WTC11 (cell line): ENCODE data around the gene LACC1. TPM values are rescaled to one million over a fixed set of nuclear protein-coding genes. Genes with fewer than 3 reads are reported as not detected.

Experiments used
- ATAC-seq: fragments of 200-7000 bp; cut with Tn5 transposase; 2 replicates; pipeline ENCODE4 v1.10.0; 2021; ENCODE audit warnings: mild to moderate bottlenecking, moderate library complexity
- CTCF ChIA-PET: fragments of 300-600 bp; sonication (Branson Sonifier 250); formaldehyde crosslinking; loops from one replicate; lab custom pipeline; 2021; ENCODE audit warnings: antibody characterized with exemption; lab: Charles Lee
- POLR2A ChIA-PET: fragments of 350-600 bp; sonication (Branson Sonifier 250); formaldehyde crosslinking; loops from one replicate; lab custom pipeline; 2021; ENCODE audit warnings: antibody characterized with exemption; lab: Charles Lee
- DNase-seq: peaks from one replicate; pipeline ENCODE4 v3.0.0; 2021; ENCODE audit warnings: low spot score
- H3K27ac Mint-ChIP-seq: 2 replicates; pipeline ENCODE4 v1.8.0; 2021; ENCODE audit warnings: mixed read lengths
- H3K27me3 Mint-ChIP-seq: 2 replicates; pipeline ENCODE4 v1.8.0; 2021; ENCODE audit warnings: low read depth, mild to moderate bottlenecking, moderate library complexity, mixed read lengths
- H3K36me3 Mint-ChIP-seq: 2 replicates; pipeline ENCODE4 v1.8.0; 2021; ENCODE audit warnings: mixed read lengths
- H3K4me1 Mint-ChIP-seq: 2 replicates; pipeline ENCODE4 v1.8.0; 2022; ENCODE audit warnings: mixed read lengths
- H3K4me3 Mint-ChIP-seq: 2 replicates; pipeline ENCODE4 v1.8.0; 2021; ENCODE audit warnings: mild to moderate bottlenecking, moderate library complexity, mixed read lengths
- H3K9me3 Mint-ChIP-seq: 2 replicates; pipeline ENCODE4 v1.8.0; 2021; ENCODE audit warnings: mixed read lengths
- CREB1 ChIP-seq: sonication (generic); formaldehyde crosslinking; IDR thresholded peaks from 2 replicates; pipeline ENCODE4 v1.8.0; 2023; ENCODE audit warnings: mild to moderate bottlenecking, missing genetic modification reagents
- CREM ChIP-seq: sonication (generic); formaldehyde crosslinking; IDR thresholded peaks from 2 replicates; pipeline ENCODE4 v1.8.1; 2022; ENCODE audit warnings: mild to moderate bottlenecking, missing genetic modification reagents, moderate library complexity
- EMX1 ChIP-seq: fragments of 250-450 bp; sonication (Bioruptor Pico); IDR thresholded peaks from 2 replicates; pipeline ENCODE4 v1.8.0; 2021; ENCODE audit warnings: mild to moderate bottlenecking
- ESRRA ChIP-seq: sonication (generic); formaldehyde crosslinking; IDR thresholded peaks from 2 replicates; pipeline ENCODE4 v1.8.1; 2022; ENCODE audit warnings: mild to moderate bottlenecking, missing genetic modification reagents, borderline replicate concordance
- FOXJ3 ChIP-seq: sonication (generic); formaldehyde crosslinking; IDR thresholded peaks from 2 replicates; pipeline ENCODE4 v1.9.0; 2021; ENCODE audit warnings: missing genetic modification reagents, mild to moderate bottlenecking, borderline replicate concordance
- FOXP1 ChIP-seq: sonication (generic); formaldehyde crosslinking; IDR thresholded peaks from 2 replicates; pipeline ENCODE4 v1.8.0; 2022; ENCODE audit warnings: missing genetic modification reagents, mild to moderate bottlenecking, moderate library complexity, borderline replicate concordance
- GABPB1 ChIP-seq: sonication (generic); formaldehyde crosslinking; IDR thresholded peaks from 2 replicates; pipeline ENCODE4 v1.8.1; 2023; ENCODE audit warnings: mild to moderate bottlenecking, missing genetic modification reagents
- HMGA2 ChIP-seq: fragments of 250-450 bp; sonication (Bioruptor Pico); IDR thresholded peaks from 2 replicates; pipeline ENCODE4 v1.4.0; 2021; ENCODE audit warnings: mild to moderate bottlenecking, moderate library complexity
- JAZF1 ChIP-seq: fragments of 250-450 bp; sonication (Bioruptor Pico); IDR thresholded peaks from 2 replicates; pipeline ENCODE4 v1.9.0; 2021; ENCODE audit warnings: moderate library complexity, mild to moderate bottlenecking, inconsistent platforms
- JUN ChIP-seq: sonication (generic); formaldehyde crosslinking; IDR thresholded peaks from 2 replicates; pipeline ENCODE4 v1.8.0; 2023; ENCODE audit warnings: mild to moderate bottlenecking, missing genetic modification reagents
- NR3C1 ChIP-seq: sonication (generic); formaldehyde crosslinking; conservative IDR thresholded peaks from 2 replicates; pipeline ENCODE4 v1.8.1; 2023; ENCODE audit warnings: low read depth, mild to moderate bottlenecking, missing genetic modification reagents
- TCF7 ChIP-seq: sonication (generic); formaldehyde crosslinking; IDR thresholded peaks from 2 replicates; pipeline ENCODE4 v1.8.0; 2022; ENCODE audit warnings: mild to moderate bottlenecking, low read depth, missing genetic modification reagents, moderate library complexity
- TEAD1 ChIP-seq: sonication (generic); formaldehyde crosslinking; IDR thresholded peaks from 2 replicates; pipeline ENCODE4 v1.8.0; 2022; ENCODE audit warnings: mild to moderate bottlenecking, missing genetic modification reagents
- TP53 ChIP-seq: sonication (generic); formaldehyde crosslinking; IDR thresholded peaks from 2 replicates; pipeline ENCODE4 v1.8.1; 2023; ENCODE audit warnings: mild to moderate bottlenecking, missing genetic modification reagents
- total RNA-seq: library from RNA; stranded (reverse); gene quantifications from 3 replicates; pipeline ENCODE4 v1.2.3, GENCODE V29; 2021
- TF ChIP-seq, protein P1 (sequence below): fragments of 200-600 bp; IDR thresholded peaks from 2 replicates; pipeline ENCODE4 v1.8.0; 2022; ENCODE audit warnings: antibody characterized with exemption
- TF ChIP-seq, protein P2 (sequence below): sonication (generic); formaldehyde crosslinking; IDR thresholded peaks from 2 replicates; pipeline ENCODE4 v1.8.1; 2023; ENCODE audit warnings: mild to moderate bottlenecking, missing genetic modification reagents
- TF ChIP-seq, protein P3 (sequence below): sonication (generic); formaldehyde crosslinking; IDR thresholded peaks from 2 replicates; pipeline ENCODE4 v1.8.1; 2022; ENCODE audit warnings: low read depth, mild to moderate bottlenecking, moderate library complexity, missing genetic modification reagents, borderline replicate concordance
- TF ChIP-seq, protein P4 (sequence below): fragments of 250-450 bp; sonication (Bioruptor Pico); IDR thresholded peaks from 2 replicates; pipeline ENCODE4 v1.9.0; 2021; ENCODE audit warnings: mild to moderate bottlenecking, borderline replicate concordance
- TF ChIP-seq, protein P5 (sequence below): sonication (generic); formaldehyde crosslinking; IDR thresholded peaks from 2 replicates; pipeline ENCODE4 v1.8.1; 2023; ENCODE audit warnings: mild to moderate bottlenecking, missing genetic modification reagents, moderate library complexity
- TF ChIP-seq, protein P6 (sequence below): fragments of 250-450 bp; sonication (Bioruptor Pico); IDR thresholded peaks from 2 replicates; pipeline ENCODE4 v1.9.0; 2021; ENCODE audit warnings: moderate library complexity, mild to moderate bottlenecking, inconsistent platforms, borderline replicate concordance
- TF ChIP-seq, protein P7 (sequence below): sonication (generic); formaldehyde crosslinking; IDR thresholded peaks from 2 replicates; pipeline ENCODE4 v1.8.0; 2023; ENCODE audit warnings: missing genetic modification reagents

LACC1 gene
- total RNA-seq, 1 experiment from 2014 or later, result 5.5 TPM

DNA sequence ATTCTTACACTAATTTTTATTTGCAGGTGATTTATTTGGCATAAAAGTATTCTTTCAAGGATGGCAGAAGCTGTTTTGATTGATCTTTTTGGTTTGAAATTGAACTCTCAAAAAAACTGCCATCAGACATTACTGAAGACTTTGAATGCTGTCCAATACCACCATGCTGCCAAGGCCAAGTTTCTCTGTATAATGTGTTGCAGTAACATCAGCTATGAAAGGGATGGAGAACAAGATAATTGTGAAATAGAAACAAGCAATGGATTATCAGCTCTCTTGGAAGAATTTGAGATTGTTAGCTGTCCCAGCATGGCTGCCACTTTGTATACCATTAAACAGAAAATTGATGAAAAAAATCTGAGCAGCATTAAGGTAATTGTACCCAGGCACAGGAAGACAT is 1.2 kb downstream of the LACC1 start:
- DNase-seq, result no peak
- TF ChIP-seq JUN (no peak), CREB1 (CRISPR knock-in tag) (no peak), HMGA2 (CRISPR knock-in tag) (no peak), FOXJ3 (no peak), TCF7 (no peak), TEAD1 (CRISPR knock-in tag) (no peak), EMX1 (CRISPR knock-in tag) (no peak), TP53 (no peak)
- TF ChIP-seq, protein P1, sequence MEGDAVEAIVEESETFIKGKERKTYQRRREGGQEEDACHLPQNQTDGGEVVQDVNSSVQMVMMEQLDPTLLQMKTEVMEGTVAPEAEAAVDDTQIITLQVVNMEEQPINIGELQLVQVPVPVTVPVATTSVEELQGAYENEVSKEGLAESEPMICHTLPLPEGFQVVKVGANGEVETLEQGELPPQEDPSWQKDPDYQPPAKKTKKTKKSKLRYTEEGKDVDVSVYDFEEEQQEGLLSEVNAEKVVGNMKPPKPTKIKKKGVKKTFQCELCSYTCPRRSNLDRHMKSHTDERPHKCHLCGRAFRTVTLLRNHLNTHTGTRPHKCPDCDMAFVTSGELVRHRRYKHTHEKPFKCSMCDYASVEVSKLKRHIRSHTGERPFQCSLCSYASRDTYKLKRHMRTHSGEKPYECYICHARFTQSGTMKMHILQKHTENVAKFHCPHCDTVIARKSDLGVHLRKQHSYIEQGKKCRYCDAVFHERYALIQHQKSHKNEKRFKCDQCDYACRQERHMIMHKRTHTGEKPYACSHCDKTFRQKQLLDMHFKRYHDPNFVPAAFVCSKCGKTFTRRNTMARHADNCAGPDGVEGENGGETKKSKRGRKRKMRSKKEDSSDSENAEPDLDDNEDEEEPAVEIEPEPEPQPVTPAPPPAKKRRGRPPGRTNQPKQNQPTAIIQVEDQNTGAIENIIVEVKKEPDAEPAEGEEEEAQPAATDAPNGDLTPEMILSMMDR, result no peak
- TF ChIP-seq, protein P2, sequence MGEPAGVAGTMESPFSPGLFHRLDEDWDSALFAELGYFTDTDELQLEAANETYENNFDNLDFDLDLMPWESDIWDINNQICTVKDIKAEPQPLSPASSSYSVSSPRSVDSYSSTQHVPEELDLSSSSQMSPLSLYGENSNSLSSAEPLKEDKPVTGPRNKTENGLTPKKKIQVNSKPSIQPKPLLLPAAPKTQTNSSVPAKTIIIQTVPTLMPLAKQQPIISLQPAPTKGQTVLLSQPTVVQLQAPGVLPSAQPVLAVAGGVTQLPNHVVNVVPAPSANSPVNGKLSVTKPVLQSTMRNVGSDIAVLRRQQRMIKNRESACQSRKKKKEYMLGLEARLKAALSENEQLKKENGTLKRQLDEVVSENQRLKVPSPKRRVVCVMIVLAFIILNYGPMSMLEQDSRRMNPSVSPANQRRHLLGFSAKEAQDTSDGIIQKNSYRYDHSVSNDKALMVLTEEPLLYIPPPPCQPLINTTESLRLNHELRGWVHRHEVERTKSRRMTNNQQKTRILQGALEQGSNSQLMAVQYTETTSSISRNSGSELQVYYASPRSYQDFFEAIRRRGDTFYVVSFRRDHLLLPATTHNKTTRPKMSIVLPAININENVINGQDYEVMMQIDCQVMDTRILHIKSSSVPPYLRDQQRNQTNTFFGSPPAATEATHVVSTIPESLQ, result no peak
- TF ChIP-seq, protein P3, sequence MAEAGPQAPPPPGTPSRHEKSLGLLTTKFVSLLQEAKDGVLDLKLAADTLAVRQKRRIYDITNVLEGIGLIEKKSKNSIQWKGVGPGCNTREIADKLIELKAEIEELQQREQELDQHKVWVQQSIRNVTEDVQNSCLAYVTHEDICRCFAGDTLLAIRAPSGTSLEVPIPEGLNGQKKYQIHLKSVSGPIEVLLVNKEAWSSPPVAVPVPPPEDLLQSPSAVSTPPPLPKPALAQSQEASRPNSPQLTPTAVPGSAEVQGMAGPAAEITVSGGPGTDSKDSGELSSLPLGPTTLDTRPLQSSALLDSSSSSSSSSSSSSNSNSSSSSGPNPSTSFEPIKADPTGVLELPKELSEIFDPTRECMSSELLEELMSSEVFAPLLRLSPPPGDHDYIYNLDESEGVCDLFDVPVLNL, result no peak
- TF ChIP-seq, protein P4, sequence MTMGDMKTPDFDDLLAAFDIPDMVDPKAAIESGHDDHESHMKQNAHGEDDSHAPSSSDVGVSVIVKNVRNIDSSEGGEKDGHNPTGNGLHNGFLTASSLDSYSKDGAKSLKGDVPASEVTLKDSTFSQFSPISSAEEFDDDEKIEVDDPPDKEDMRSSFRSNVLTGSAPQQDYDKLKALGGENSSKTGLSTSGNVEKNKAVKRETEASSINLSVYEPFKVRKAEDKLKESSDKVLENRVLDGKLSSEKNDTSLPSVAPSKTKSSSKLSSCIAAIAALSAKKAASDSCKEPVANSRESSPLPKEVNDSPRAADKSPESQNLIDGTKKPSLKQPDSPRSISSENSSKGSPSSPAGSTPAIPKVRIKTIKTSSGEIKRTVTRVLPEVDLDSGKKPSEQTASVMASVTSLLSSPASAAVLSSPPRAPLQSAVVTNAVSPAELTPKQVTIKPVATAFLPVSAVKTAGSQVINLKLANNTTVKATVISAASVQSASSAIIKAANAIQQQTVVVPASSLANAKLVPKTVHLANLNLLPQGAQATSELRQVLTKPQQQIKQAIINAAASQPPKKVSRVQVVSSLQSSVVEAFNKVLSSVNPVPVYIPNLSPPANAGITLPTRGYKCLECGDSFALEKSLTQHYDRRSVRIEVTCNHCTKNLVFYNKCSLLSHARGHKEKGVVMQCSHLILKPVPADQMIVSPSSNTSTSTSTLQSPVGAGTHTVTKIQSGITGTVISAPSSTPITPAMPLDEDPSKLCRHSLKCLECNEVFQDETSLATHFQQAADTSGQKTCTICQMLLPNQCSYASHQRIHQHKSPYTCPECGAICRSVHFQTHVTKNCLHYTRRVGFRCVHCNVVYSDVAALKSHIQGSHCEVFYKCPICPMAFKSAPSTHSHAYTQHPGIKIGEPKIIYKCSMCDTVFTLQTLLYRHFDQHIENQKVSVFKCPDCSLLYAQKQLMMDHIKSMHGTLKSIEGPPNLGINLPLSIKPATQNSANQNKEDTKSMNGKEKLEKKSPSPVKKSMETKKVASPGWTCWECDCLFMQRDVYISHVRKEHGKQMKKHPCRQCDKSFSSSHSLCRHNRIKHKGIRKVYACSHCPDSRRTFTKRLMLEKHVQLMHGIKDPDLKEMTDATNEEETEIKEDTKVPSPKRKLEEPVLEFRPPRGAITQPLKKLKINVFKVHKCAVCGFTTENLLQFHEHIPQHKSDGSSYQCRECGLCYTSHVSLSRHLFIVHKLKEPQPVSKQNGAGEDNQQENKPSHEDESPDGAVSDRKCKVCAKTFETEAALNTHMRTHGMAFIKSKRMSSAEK (CRISPR knock-in tag), result no peak
- TF ChIP-seq, all 79 proteins: peak for 0
- no peak overlapping the region for H3K27ac Mint-ChIP-seq
- H3K4me3 Mint-ChIP-seq, result no peak overlapping the region
- ChIA-PET POLR2A (no interaction called here), CTCF (interaction anchor here (1.4 kb wide), 1 partner anchor 14 kb away, joined by 3 read pairs; no protein-coding TSS in a partner anchor)
- H3K4me1 Mint-ChIP-seq, result peaks cover 41% of the 10 kb centered on the region
- H3K9me3 Mint-ChIP-seq, result no peaks in the 10 kb centered on the region; the same call in 1 of the 2 replicates
- ATAC-seq, result no peak
- peaks cover 22% of the 10 kb centered on the region for H3K27me3 Mint-ChIP-seq
- no peaks in the 10 kb centered on the region for H3K36me3 Mint-ChIP-seq

DNA sequence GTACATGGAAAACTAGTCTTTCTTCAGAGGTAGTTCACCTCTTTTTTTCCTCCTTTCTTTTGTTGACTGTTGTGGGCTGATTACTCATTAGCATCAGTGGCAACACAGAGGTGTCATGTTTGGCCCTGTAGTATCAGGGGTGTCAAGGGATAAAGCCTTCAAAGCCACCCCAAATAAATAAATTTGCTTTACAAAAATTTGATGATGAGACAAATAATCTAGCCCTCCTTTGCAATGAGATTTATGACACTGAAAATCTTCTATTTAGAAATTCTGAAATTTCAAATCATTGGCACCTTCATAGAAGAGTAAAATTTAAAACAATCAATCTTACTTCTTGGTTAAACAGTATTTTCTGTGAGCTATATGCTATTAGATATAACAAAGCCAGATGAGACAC is 1.9 kb downstream of the LACC1 start:
- H3K4me1 Mint-ChIP-seq, result peaks cover 39% of the 10 kb centered on the region
- ATAC-seq (no peak), DNase-seq (no peak)
- no peaks in the 10 kb centered on the region for H3K9me3 Mint-ChIP-seq
- no peak overlapping the region for H3K4me3 Mint-ChIP-seq
- H3K27me3 Mint-ChIP-seq, result peaks cover 22% of the 10 kb centered on the region
- H3K27ac Mint-ChIP-seq, result no peak overlapping the region
- H3K36me3 Mint-ChIP-seq, result no peaks in the 10 kb centered on the region
- POLR2A ChIA-PET, result no interaction called here
- CTCF ChIA-PET, result interaction anchor here (1.4 kb wide), 1 partner anchor 13 kb away, joined by 3 read pairs; no protein-coding TSS in a partner anchor
- TF ChIP-seq, protein P5, sequence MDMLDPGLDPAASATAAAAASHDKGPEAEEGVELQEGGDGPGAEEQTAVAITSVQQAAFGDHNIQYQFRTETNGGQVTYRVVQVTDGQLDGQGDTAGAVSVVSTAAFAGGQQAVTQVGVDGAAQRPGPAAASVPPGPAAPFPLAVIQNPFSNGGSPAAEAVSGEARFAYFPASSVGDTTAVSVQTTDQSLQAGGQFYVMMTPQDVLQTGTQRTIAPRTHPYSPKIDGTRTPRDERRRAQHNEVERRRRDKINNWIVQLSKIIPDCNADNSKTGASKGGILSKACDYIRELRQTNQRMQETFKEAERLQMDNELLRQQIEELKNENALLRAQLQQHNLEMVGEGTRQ, result no peak
- TF ChIP-seq, protein P6, sequence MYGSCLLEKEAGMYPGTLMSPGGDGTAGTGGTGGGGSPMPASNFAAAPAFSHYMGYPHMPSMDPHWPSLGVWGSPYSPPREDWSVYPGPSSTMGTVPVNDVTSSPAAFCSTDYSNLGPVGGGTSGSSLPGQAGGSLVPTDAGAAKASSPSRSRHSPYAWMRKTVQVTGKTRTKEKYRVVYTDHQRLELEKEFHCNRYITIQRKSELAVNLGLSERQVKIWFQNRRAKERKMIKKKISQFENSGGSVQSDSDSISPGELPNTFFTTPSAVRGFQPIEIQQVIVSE, result no peak
- TF ChIP-seq, protein P2, result no peak
- no peak for TF ChIP-seq ESRRA (CRISPR knock-in tag)
- TF ChIP-seq, protein P7, sequence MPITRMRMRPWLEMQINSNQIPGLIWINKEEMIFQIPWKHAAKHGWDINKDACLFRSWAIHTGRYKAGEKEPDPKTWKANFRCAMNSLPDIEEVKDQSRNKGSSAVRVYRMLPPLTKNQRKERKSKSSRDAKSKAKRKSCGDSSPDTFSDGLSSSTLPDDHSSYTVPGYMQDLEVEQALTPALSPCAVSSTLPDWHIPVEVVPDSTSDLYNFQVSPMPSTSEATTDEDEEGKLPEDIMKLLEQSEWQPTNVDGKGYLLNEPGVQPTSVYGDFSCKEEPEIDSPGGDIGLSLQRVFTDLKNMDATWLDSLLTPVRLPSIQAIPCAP (CRISPR knock-in tag), result no peak
- TF ChIP-seq FOXP1, result no peak
- TF ChIP-seq, protein P3, result no peak
- TF ChIP-seq CREM (CRISPR knock-in tag), result no peak
- no peak for TF ChIP-seq JAZF1 (CRISPR knock-in tag)
- no peak for TF ChIP-seq TEAD1 (CRISPR knock-in tag)
- TF ChIP-seq GABPB1 (CRISPR knock-in tag), result no peak
- no peak for TF ChIP-seq NR3C1 (CRISPR knock-in tag)
